ENCODE measurements around the gene ZNF502. TPM values are rescaled to one million over a fixed set of nuclear protein-coding genes. Genes with fewer than 3 reads are reported as not detected.

The ZNF502 gene
- total and polyA plus RNA-seq, 2 of the 13 experiments (the other 11 are each of a cell fraction or from before 2014, with no cell fraction given) = not detected

DNA sequence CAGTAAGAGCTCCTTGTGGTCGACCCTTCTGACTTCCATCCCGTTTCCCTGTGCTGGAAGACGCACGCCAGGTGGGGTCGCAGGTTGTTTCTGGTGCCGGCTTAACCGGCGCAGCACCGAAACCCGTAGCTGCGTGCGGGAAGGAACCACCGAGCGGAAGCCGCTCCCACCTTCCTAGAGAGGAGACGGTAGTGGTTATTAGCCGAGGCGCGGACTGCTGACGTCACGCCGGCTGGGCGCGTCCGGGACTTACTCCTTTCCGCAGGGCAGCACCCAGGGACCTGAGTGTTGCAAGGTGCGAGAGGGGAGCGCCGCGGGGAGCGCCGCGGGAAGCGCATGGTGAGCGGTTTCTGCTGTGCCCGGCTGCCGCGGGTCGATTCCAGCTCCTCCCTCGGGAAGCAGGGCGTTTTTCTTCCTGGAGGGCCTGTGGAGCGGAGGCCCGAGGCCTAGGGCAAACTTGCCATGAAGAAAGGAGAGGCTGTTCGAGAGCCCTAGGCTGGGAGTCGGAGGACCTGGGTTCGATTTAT is 17.0 kb downstream of the ZNF502 start, which contains the start of gene ZNF501 (continued):
- TF ChIP-seq ZFP62 (CRISPR knock-in tag; IDR thresholded peaks at IDR 0.05) (no peak; the same call in 1 of the 2 replicates), CREM (IDR thresholded peaks at IDR 0.05) (peak; percentile 99), CREM (CRISPR knock-in tag; IDR thresholded peaks at IDR 0.05) (peak; percentile 83), ZNF512 (CRISPR knock-in tag; IDR thresholded peaks at IDR 0.05) (no peak), PPARG (CRISPR knock-in tag; conservative IDR thresholded peaks at IDR 0.05) (peak; percentile 44; the same call in 1 of the 2 replicates), PREB (CRISPR knock-in tag; IDR thresholded peaks at IDR 0.05) (no peak), ZNF747 (CRISPR knock-in tag; IDR thresholded peaks at IDR 0.05; ENCODE audit: borderline replicate concordance) (no peak; the same call in 1 of the 2 replicates), ZNF883 (CRISPR knock-in tag; IDR thresholded peaks at IDR 0.05; ENCODE audit: not compliant biosample characterization) (peak; percentile 40), ZBTB46 (CRISPR knock-in tag; IDR thresholded peaks at IDR 0.05; ENCODE audit: borderline replicate concordance) (no peak; the same call in 1 of the 2 replicates), ATF1 (CRISPR knock-in tag; IDR thresholded peaks at IDR 0.05) (peak; percentile 98), RARG (CRISPR knock-in tag; IDR thresholded peaks at IDR 0.05; ENCODE audit: low read depth) (no peak), ZNF496 (CRISPR knock-in tag; IDR thresholded peaks at IDR 0.05; ENCODE audit: insufficient replicate concordance) (no peak), RXRB (CRISPR knock-in tag; IDR thresholded peaks at IDR 0.05; ENCODE audit: borderline replicate concordance) (peak; percentile 57; the same call in 1 of the 2 replicates), ZNF589 (CRISPR knock-in tag; conservative IDR thresholded peaks at IDR 0.05) (no peak), BATF2 (CRISPR knock-in tag; IDR thresholded peaks at IDR 0.05) (no peak), TEAD2 (CRISPR knock-in tag; IDR thresholded peaks at IDR 0.05) (no peak), FOXO4 (CRISPR knock-in tag; conservative IDR thresholded peaks at IDR 0.05) (no peak)
- TF ChIP-seq, protein P1, sequence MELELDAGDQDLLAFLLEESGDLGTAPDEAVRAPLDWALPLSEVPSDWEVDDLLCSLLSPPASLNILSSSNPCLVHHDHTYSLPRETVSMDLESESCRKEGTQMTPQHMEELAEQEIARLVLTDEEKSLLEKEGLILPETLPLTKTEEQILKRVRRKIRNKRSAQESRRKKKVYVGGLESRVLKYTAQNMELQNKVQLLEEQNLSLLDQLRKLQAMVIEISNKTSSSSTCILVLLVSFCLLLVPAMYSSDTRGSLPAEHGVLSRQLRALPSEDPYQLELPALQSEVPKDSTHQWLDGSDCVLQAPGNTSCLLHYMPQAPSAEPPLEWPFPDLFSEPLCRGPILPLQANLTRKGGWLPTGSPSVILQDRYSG (CRISPR knock-in tag; IDR thresholded peaks at IDR 0.05) = peak; percentile 89; the same call in 1 of the 2 replicates
- TF ChIP-seq, protein P2, sequence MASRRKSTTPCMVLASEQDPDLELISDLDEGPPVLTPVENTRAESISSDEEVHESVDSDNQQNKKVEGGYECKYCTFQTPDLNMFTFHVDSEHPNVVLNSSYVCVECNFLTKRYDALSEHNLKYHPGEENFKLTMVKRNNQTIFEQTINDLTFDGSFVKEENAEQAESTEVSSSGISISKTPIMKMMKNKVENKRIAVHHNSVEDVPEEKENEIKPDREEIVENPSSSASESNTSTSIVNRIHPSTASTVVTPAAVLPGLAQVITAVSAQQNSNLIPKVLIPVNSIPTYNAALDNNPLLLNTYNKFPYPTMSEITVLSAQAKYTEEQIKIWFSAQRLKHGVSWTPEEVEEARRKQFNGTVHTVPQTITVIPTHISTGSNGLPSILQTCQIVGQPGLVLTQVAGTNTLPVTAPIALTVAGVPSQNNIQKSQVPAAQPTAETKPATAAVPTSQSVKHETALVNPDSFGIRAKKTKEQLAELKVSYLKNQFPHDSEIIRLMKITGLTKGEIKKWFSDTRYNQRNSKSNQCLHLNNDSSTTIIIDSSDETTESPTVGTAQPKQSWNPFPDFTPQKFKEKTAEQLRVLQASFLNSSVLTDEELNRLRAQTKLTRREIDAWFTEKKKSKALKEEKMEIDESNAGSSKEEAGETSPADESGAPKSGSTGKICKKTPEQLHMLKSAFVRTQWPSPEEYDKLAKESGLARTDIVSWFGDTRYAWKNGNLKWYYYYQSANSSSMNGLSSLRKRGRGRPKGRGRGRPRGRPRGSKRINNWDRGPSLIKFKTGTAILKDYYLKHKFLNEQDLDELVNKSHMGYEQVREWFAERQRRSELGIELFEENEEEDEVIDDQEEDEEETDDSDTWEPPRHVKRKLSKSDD (CRISPR knock-in tag; IDR thresholded peaks at IDR 0.05; ENCODE audit: low read depth) = peak; percentile 82

Data from HepG2 (cell line).